GM10248 (cell line): ENCODE measurements around the gene MAN1A2.

Source experiments
- CTCF ChIA-PET: fragments of 300-600 bp; sonication (Branson Sonifier 250); formaldehyde crosslinking; extraction: SDS; loops from one replicate; lab custom pipeline; 2021; ENCODE audit warnings: antibody characterized with exemption; lab: Yijun Ruan, JAX
- POLR2A ChIA-PET: fragments of 350-650 bp; sonication (Branson Sonifier 250); formaldehyde crosslinking; extraction: SDS; loops from one replicate; lab custom pipeline; 2020; ENCODE audit warnings: antibody characterized with exemption; lab: Yijun Ruan, JAX
- DNase-seq: peaks from one replicate; pipeline ENCODE4 v3.0.0; 2012; ENCODE audit errors: extremely low spot score
- TF ChIP-seq, protein P1 (sequence below): IDR thresholded peaks from 2 replicates; pipeline ENCODE4 v1.5.1; 2012; ENCODE audit warnings: mild to moderate bottlenecking, low read depth; ENCODE audit errors: extremely low read depth, missing control alignments, control extremely low read depth

The MAN1A2 gene

DNA sequence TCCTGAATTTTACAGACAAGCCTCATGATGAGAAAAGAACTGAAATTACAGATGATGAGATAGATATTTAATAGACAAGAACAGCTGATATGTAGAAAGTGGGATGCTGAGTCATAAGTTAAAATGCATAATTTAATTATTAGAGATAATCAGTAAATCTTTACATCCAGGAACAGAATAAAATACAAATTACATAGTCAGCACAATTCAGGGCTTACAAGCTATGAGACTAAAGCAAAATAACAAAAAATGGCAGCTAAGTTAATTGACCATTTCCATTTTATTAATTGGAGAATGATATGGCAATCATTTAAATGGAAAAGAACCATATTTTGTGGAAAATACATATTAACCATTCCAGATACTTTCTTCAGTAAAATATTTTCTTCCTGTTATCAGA is 40.2 kb upstream of the MAN1A2 start:
- ChIA-PET POLR2A (no interaction called here), CTCF (interaction anchor here (1.3 kb wide), 1 partner anchor 30 kb away, joined by 4 read pairs; no protein-coding TSS in a partner anchor)
- DNase-seq = no peak
- TF ChIP-seq, protein P1, sequence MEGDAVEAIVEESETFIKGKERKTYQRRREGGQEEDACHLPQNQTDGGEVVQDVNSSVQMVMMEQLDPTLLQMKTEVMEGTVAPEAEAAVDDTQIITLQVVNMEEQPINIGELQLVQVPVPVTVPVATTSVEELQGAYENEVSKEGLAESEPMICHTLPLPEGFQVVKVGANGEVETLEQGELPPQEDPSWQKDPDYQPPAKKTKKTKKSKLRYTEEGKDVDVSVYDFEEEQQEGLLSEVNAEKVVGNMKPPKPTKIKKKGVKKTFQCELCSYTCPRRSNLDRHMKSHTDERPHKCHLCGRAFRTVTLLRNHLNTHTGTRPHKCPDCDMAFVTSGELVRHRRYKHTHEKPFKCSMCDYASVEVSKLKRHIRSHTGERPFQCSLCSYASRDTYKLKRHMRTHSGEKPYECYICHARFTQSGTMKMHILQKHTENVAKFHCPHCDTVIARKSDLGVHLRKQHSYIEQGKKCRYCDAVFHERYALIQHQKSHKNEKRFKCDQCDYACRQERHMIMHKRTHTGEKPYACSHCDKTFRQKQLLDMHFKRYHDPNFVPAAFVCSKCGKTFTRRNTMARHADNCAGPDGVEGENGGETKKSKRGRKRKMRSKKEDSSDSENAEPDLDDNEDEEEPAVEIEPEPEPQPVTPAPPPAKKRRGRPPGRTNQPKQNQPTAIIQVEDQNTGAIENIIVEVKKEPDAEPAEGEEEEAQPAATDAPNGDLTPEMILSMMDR = no peak

DNA sequence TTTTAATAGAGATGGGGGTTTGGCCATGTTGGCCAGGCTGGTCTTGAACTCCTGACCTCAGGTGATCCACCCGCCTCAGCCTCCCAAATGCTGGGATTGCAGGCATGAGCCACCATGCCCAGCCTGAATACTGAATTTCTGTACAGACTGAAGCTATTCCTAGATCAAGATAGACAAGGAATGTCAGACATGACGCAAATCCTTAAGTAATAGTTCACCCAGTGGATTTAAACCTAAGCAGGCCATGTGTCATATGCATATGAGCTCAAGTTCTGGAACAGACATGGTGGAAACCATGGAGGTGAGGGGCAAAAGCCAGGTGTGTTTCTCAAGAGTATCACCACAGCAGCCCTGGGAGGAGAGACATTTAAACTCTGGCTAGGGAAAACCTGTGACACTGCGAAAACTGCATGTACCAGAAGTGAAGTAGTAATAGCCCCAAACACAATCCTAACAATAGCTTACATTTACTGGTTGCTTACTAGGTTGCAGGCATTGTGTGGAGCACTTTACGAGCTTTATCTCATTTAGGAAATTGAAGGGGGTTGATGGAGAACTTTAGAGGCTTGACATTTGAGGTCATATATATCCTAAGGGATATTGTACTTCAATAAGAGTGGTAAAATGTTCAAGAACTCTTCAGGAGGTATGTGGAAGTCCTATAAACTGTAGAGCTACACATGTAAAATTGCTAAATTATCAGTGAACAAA is 31.7 kb upstream of the MAN1A2 start:
- TF ChIP-seq, protein P1 = no peak
- POLR2A ChIA-PET = no interaction called here
- DNase-seq = no peak
- CTCF ChIA-PET = interaction anchor here (0.8 to 1.3 kb wide), 6 partner anchors 10 to 146 kb away, joined by 3 to 4 read pairs (median 3); no protein-coding TSS in a partner anchor

DNA sequence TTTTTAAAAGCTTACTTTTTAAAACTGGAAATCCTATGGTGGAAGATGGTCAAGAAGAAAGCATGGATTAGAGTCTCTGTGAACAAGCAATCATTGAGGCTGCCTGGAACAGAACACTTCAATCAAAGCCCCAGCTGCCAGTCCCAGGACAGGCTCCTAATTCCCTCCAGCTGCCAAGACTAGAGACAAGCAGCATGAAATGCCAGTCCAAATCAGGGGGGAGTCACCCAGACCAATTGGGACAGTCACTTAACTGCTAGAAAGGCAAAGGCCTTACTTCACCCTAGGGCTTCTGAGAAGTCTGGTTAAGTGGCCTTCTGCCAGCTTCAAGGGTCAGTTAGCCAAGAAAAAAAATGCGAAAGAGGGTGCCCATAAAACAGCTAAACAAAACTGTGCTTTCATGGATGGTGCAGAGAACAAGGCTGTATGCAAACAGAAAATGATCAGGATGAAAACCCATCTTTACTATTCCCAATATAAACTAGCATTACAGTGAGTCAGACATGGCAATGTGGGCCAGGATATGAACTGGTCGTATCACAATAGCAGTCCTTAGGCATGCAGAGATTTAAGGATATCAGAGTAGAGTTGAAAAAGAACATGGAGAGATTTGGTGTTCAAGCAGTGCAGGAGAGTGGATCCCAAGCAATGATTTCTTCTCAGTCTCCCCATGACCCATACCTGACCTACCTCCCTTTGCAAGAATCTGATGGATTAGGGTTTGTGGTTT is 31.0 kb upstream of the MAN1A2 start:
- ChIA-PET POLR2A (no interaction called here), CTCF (interaction anchor here (0.8 to 1.3 kb wide), 5 partner anchors 9 to 61 kb away, joined by 3 to 4 read pairs (median 3); no protein-coding TSS in a partner anchor)
- no peak for DNase-seq
- TF ChIP-seq, protein P1 = no peak

DNA sequence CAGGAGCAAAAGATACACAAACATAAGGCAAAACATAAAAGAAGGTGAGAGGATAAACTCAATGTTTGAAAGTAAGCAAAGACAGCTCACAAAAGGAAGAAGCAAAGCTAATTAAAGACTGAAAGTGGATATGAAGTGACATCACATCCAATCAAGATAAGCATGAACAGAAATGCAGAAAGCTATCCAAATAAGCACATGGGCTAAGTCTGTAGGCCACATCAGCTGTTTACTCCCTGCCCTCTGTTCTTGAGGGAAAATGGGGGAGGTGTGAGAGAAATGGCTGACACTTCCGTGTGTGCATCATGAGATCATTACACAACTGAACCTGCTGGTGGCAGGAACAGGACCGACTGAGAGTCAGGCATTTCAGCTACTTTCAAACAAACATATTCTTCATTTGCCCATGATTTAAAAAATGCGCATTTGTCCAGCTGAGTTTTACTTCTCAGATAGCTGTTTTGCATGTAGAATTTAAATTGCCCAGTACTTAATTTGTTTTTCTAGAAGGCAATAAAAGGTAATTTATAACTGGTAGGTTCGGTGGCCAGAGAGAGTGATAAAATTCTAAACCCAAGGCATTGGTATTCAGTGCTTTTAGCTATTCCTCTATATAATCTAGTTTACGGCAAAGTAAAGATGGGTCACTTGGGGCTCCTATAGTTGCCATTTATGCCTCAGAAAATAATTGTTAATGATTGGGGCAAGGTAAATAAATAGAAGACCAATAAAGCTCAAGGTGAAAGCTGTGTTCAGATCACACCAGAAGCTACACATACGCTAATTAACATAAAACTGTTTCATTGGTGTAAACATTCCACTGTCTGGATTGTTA is 27.2 kb upstream of the MAN1A2 start:
- POLR2A ChIA-PET = no interaction called here
- TF ChIP-seq, protein P1 = no peak
- DNase-seq = no peak
- CTCF ChIA-PET = interaction anchor here (0.7 to 2.0 kb wide), 5 partner anchors 9 to 418 kb away, joined by 3 to 6 read pairs (median 4); no protein-coding TSS in a partner anchor

DNA sequence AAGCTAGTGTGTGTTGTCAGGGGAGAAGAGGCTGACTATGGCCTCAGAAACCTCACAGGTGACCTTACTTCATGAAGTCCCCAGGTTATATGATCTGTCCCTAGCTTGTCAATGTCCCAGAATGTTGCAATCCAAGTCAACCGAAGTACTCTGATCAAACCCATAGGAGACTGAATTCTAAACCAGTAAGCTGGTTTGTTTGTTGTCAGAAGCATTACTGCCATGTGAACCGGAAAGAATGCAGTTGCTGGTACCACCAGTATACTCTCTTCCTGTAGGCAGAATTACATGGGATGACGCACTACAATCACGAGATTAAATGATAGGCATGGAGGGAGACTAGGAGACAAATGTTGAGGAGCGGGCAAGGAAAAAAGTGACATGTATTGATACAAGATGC is 26.1 kb upstream of the MAN1A2 start:
- ChIA-PET POLR2A (no interaction called here), CTCF (interaction anchor here (0.7 to 2.0 kb wide), 3 partner anchors 18 to 28 kb away, joined by 3 to 6 read pairs (median 4); no protein-coding TSS in a partner anchor)
- no peak for DNase-seq
- TF ChIP-seq, protein P1 = no peak

DNA sequence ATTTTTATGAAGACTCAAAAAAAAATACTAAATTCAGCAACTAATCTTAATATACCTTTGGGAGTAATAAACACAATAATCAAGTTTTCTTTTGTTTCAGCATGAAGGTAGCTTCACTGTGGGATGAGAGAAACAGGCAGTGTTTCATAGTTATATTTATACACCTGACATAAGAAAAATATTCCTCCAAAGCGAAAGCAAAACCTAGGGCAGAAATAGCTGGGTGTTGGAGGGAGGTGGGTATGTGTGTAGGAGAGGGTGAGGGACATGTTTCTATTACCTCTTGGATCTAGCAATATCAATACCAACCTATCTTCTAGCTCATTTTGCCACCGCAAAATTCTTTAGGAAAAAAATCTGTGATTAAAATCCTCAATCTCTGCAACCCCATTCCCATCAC is 24.9 kb upstream of the MAN1A2 start:
- POLR2A ChIA-PET = no interaction called here
- CTCF ChIA-PET = interaction anchor here (0.8 to 2.2 kb wide), 6 partner anchors 9 to 412 kb away, joined by 3 to 7 read pairs (median 3); no protein-coding TSS in a partner anchor
- TF ChIP-seq, protein P1 = no peak
- no peak for DNase-seq
